SH-SY5Y (cell line): ENCODE results near the gene RTN4IP1.

Source experiments
- GATA2 ChIP-seq: IDR thresholded peaks from 2 replicates; pipeline ENCODE4 v1.6.1; 2011; ENCODE audit warnings: mild to moderate bottlenecking, low read depth, low read length
- GATA3 ChIP-seq: IDR thresholded peaks from 2 replicates; pipeline ENCODE4 v1.6.1; 2011; ENCODE audit warnings: low read depth, mild to moderate bottlenecking, low read length, moderate library complexity

GRCh38 chr6:106525882-106526275, 103.4 kb downstream of the RTN4IP1 start:
- TF ChIP-seq GATA2 (no peak), GATA3 (no peak)
